SK-N-SH (cell line): ENCODE data around the gene SEPTIN12. TPM values are rescaled to one million over a fixed set of nuclear protein-coding genes. Genes with fewer than 3 reads are reported as not detected.
"Not testable (repeated sequence)": the region's sequence is repeated elsewhere in the genome, so short reads cannot be mapped to it uniquely, and the experiment has no call there.

Experiments
- CTCF ChIA-PET: fragments of 300-600, 350-600 bp; formaldehyde crosslinking; extraction: SDS; loops from one replicate; lab custom pipeline; 2021; lab: Yijun Ruan, JAX
- POLR2A ChIA-PET: fragments of 350-600 bp; sonication (Branson Sonifier 250); formaldehyde crosslinking; extraction: SDS; loops from one replicate; lab custom pipeline; 2020; ENCODE audit warnings: antibody characterized with exemption, inconsistent platforms; lab: Yijun Ruan, JAX
- DNase-seq: peaks from one replicate; pipeline ENCODE4 v3.0.0; 2012
- H2AFZ ChIP-seq: fragments of 200-600 bp; sonication (generic); 2 replicates; pipeline ENCODE4 v1.8.1; 2016; ENCODE audit warnings: antibody characterized with exemption, mild to moderate bottlenecking, low read depth
- H3F3A ChIP-seq: fragments of 200-600 bp; sonication (generic); replicated peaks from 2 replicates; pipeline ENCODE3; 2016; ENCODE audit warnings: antibody characterized with exemption, mild to moderate bottlenecking; ENCODE audit not compliant: insufficient read depth
- H3K27ac ChIP-seq, 2 experiments: fragments of 200-500 bp in 1 of 2; fragments of 200-600 bp in 1 of 2; sonication (Bioruptor generic) in 1 of 2; sonication (generic), shearing (Covaris generic) in 1 of 2; 2 replicates each; pipeline versions ENCODE4 v1.5.1 to v1.6.1; 2014 to 2016; ENCODE audit warnings: low read depth in 2 of 2, inconsistent platforms in 1 of 2, low read length in 1 of 2, mild to moderate bottlenecking in 1 of 2, mixed read lengths in 1 of 2
- H3K27me3 ChIP-seq: fragments of 200-600 bp; sonication (generic), shearing (Covaris generic); 2 replicates; pipeline ENCODE4 v1.6.1; 2016; ENCODE audit warnings: mixed run types; ENCODE audit not compliant: insufficient read depth
- H3K36me3 ChIP-seq, 2 experiments: fragments of 200-500 bp in 1 of 2; fragments of 200-600 bp in 1 of 2; sonication (Bioruptor generic) in 1 of 2; sonication (generic) in 1 of 2; replicated peaks in 1 of 2; 2 replicates each; pipeline versions ENCODE3 to v1.5.1; 2014 to 2016; ENCODE audit warnings: low read length in 1 of 2, mild to moderate bottlenecking in 1 of 2; ENCODE audit not compliant: insufficient read depth in 2 of 2, control insufficient read depth in 1 of 2
- H3K4me1 ChIP-seq, 2 experiments: fragments of 200-500 bp in 1 of 2; fragments of 200-600 bp in 1 of 2; sonication (Bioruptor generic) in 1 of 2; sonication (generic), shearing (Covaris generic) in 1 of 2; 2 replicates each; pipeline versions ENCODE4 v1.5.1 to v1.6.1; 2014 to 2016; ENCODE audit warnings: low read depth in 1 of 2, low read length in 1 of 2, mixed run types in 1 of 2; ENCODE audit not compliant: insufficient read depth in 2 of 2, control insufficient read depth in 1 of 2
- H3K4me2 ChIP-seq: fragments of 200-600 bp; sonication (generic), shearing (Covaris generic); 2 replicates; pipeline ENCODE4 v1.6.1; 2017; ENCODE audit warnings: mixed run types
- H3K4me3 ChIP-seq, 2 experiments: fragments of 200-500 bp in 1 of 2; fragments of 200-600 bp in 1 of 2; sonication (Bioruptor generic) in 1 of 2; sonication (generic), shearing (Covaris generic) in 1 of 2; 2 replicates each; pipeline versions ENCODE4 v1.5.1 to v1.8.1; 2014 to 2016; ENCODE audit warnings: low read depth in 2 of 2, inconsistent platforms in 1 of 2, low read length in 1 of 2, mild to moderate bottlenecking in 1 of 2, mixed read lengths in 1 of 2, moderate library complexity in 1 of 2
- H3K79me2 ChIP-seq: fragments of 200-600 bp; sonication (generic); 2 replicates; pipeline ENCODE4 v1.8.1; 2017; ENCODE audit warnings: mild to moderate bottlenecking; ENCODE audit not compliant: insufficient read depth
- H3K9ac ChIP-seq: fragments of 200-600 bp; sonication (generic); 2 replicates; pipeline ENCODE4 v1.6.1; 2017; ENCODE audit warnings: mixed run types
- H3K9me2 ChIP-seq: fragments of 200-600 bp; sonication (generic); 2 replicates; pipeline ENCODE4 v1.6.1; 2017; ENCODE audit warnings: mixed run types
- H3K9me3 ChIP-seq: fragments of 200-600 bp; sonication (generic); 2 replicates; pipeline ENCODE4 v1.6.1; 2017; ENCODE audit warnings: mixed run types, mild to moderate bottlenecking, moderate library complexity
- H4K20me1 ChIP-seq: fragments of 200-600 bp; sonication (generic); 2 replicates; pipeline ENCODE4 v1.6.1; 2017; ENCODE audit warnings: mild to moderate bottlenecking, mixed run types; ENCODE audit not compliant: insufficient read depth
- EP300 ChIP-seq, 2 experiments: IDR thresholded peaks; 2 replicates each; pipeline versions ENCODE4 v1.4.0 to v1.6.1; 2012; ENCODE audit warnings: borderline replicate concordance in 1 of 2, low read depth in 1 of 2, low read length in 1 of 2
- JUND ChIP-seq: IDR thresholded peaks from 2 replicates; pipeline ENCODE4 v1.4.0; 2012
- MEF2A ChIP-seq: IDR thresholded peaks from 2 replicates; pipeline ENCODE4 v1.4.0; 2012; ENCODE audit warnings: low read depth, borderline replicate concordance
- NFIC ChIP-seq: IDR thresholded peaks from 2 replicates; pipeline ENCODE4 v1.4.0; 2012; ENCODE audit warnings: borderline replicate concordance
- RFX5 ChIP-seq: IDR thresholded peaks from 2 replicates; pipeline ENCODE4 v1.6.1; 2012; ENCODE audit warnings: mild to moderate bottlenecking, improper control_type of control experiment, low read length
- TAF1 ChIP-seq: IDR thresholded peaks from 2 replicates; pipeline ENCODE4 v1.6.1; 2012; ENCODE audit warnings: low read depth, mild to moderate bottlenecking, low read length, moderate library complexity, borderline replicate concordance
- TCF12 ChIP-seq: IDR thresholded peaks from 2 replicates; pipeline ENCODE4 v1.4.0; 2012
- WGBS: methylation state at CpG from one replicate; pipeline ENCODE4 v1.1.6; 2017; ENCODE audit warnings: low lambda C conversion rate; 5-methylcytosine and 5-hydroxymethylcytosine counted together
- polyA plus RNA-seq, 3 experiments: library from polyadenylated mRNA; depleted of rRNA; stranded (reverse); fragments of >200 nt; gene quantifications; 2 replicates each; pipeline ENCODE4 v1.2.3, GENCODE V29; 2012

Gene SEPTIN12
- polyA plus RNA-seq, 1 of the 3 experiments (the other 2 are of a cell fraction), result 0.07 TPM

DNA sequence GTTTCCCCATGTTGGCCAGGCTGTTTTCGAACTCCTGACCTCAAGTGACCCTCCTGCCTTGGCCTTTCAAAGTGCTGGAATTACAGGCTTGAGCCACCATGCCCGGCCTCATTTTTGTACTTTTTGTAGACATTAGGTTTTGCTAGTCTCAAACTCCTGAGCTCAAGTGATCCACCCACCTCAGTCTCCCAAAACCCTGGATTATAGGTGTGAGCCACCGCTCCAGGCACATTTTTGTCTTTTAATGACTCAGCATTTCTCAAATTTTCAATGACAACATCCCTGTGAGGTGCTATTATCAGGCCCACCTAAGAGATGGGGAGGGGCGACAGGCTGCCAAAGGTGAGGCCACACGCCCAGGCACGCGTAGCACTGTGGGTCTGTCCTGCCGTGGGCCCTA lies 1.1 kb downstream of the SEPTIN12 start:
- CTCF ChIA-PET, result interaction anchor here (1.7 kb wide), 1 partner anchor 10 kb away, joined by 4 read pairs; no protein-coding TSS in a partner anchor
- Histone ChIP-seq H3K4me2 (no peak overlapping the region), H3K27ac (no peak overlapping the region), H3K36me3 (no peaks in the 10 kb centered on the region), H3K9ac (no peak overlapping the region), H3K9me3 (no peaks in the 10 kb centered on the region), H2AFZ (no peak overlapping the region), H3K79me2 (no peaks in the 10 kb centered on the region), H3K9me2 (no peaks in the 10 kb centered on the region), H3K4me1 (peaks cover 0 to 11% of the 10 kb centered on the region in 2 experiments; a peak in 1 of 4 replicates), H3F3A (no peaks in the 10 kb centered on the region), H4K20me1 (no peaks in the 10 kb centered on the region), H3K4me3 (no peak overlapping the region), H3K27me3 (no peaks in the 10 kb centered on the region)
- TF ChIP-seq MEF2A, result no peak
- no peak for TF ChIP-seq JUND
- TF ChIP-seq RFX5, result no peak
- TF ChIP-seq EP300 (IDR thresholded peaks at IDR 0.05; ENCODE audit: borderline replicate concordance in 1 of 2, low read depth in 1 of 2, low read length in 1 of 2), result no peak
- TF ChIP-seq TCF12, result no peak
- no peak for TF ChIP-seq TAF1
- WGBS, result 98% methylated on average over 8 of the region's 8 CpGs
- no peak for DNase-seq
- POLR2A ChIA-PET, result no interaction called here

DNA sequence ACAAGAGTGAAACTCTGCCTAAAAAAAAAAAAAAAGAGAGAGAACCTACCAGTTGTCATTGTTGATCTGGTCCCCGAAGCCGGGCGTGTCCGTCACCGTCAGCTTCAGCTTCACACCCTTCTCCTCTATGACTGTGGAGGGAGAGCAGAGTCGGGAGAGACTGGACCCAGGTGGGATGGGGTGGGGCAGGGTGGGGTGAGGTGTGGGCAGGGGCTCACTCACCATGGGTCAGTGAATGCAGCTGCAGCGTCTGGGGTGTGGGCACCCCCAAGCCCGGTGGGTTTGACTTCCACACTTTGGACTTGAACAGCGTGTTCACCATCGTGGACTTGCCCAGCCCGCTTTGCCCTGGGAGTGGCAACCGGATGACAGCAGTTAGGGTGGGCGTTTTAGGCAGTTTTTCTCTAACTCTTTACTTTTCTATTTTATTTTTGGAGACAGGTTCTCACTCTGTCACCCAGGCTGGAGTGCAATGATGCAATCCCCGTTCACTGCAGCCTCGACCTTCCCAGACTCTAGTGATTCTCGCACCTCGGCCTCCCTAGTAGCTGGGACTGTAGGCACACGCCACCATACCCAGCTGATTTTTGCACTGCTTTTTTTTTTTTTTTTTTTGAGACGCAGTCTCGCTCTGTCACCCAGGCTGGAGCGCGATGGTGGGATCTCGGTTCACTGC lies 2.2 kb downstream of the SEPTIN12 start:
- no peak overlapping the region for H3K4me3 ChIP-seq
- no peak for TF ChIP-seq NFIC

DNA sequence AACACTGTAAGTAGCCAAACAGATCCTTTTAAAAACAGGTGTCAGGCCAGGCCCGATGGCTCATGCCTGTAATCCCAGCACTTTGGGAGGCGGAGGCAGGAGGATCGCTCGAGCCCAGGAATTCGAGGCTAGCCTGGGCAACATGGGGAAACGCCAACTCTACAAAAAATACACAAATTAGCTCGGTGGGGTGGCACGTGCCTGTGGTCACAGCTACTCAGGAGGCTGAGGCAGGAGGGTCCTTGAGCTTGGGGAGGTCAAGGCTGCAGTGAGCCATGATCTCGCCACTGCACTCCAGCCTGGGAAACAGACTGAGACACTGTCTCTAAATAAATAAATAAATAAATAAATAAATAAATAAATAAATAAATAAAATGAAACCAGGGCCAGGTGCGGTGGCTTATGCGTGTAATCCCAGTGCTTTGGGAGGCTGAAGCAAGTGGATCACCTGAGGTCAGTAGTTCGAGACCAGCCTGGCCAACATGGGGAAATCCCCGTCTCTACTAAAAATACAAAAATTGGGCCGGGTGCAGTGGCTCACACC lies 3.6 kb downstream of the SEPTIN12 start:
- H3K4me2 ChIP-seq, H3K9me2 ChIP-seq, H3K9me3 ChIP-seq, H2AFZ ChIP-seq, H4K20me1 ChIP-seq, H3K27ac ChIP-seq, H3K27me3 ChIP-seq, DNase-seq, H3K9ac ChIP-seq, H3K79me2 ChIP-seq, H3K36me3 ChIP-seq, CTCF ChIA-PET, H3K4me3 ChIP-seq, H3F3A ChIP-seq, POLR2A ChIA-PET: not testable (repeated sequence)
- H3K4me1 ChIP-seq, result peaks cover 0 to 11% of the 10 kb centered on the region in 2 experiments; a peak in 1 of 4 replicates
- 90% methylated on average over 14 of the region's 14 CpGs for WGBS

More for the DNA sequence above, 2.2 kb downstream of the SEPTIN12 start:
- Histone ChIP-seq H3K9ac (no peak overlapping the region), H3K27ac (no peak overlapping the region), H3K9me3 (no peaks in the 10 kb centered on the region), H3K27me3 (no peaks in the 10 kb centered on the region), H3K9me2 (no peaks in the 10 kb centered on the region), H2AFZ (no peak overlapping the region), H3K4me1 (peaks cover 0 to 11% of the 10 kb centered on the region in 2 experiments; a peak in 1 of 4 replicates), H3K79me2 (no peaks in the 10 kb centered on the region), H4K20me1 (no peaks in the 10 kb centered on the region), H3F3A (no peaks in the 10 kb centered on the region), H3K36me3 (no peaks in the 10 kb centered on the region), H3K4me2 (no peak overlapping the region)
- POLR2A ChIA-PET, result interaction anchor here (0.6 kb wide), 2 partner anchors 27 to 39 kb away, joined by 3 read pairs; no protein-coding TSS in a partner anchor
- CTCF ChIA-PET, result interaction anchor here (1.7 kb wide), 1 partner anchor 9 kb away, joined by 4 read pairs; no protein-coding TSS in a partner anchor
- 91% methylated on average over 22 of the region's 23 CpGs for WGBS
- no peak for DNase-seq
